K562 (cell line): Measurements from ENCODE around the gene TM7SF2. TPM values are rescaled to one million over a fixed set of nuclear protein-coding genes. Genes with fewer than 3 reads are reported as not detected.

Experiments used
- ATAC-seq: fragments of 200-7000 bp; cut with Tn5 transposase; 3 replicates; pipeline ENCODE4 v1.9.1; 2020; ENCODE audit warnings: moderate library complexity
- BruUV-seq: library from RNA; stranded (reverse); fragments of 400-500 nt; replicated peaks from 2 replicates; lab custom pipeline; 2021; lab: Mats Ljungman, UMichigan
- CTCF ChIA-PET: fragments of 300-600 bp; formaldehyde crosslinking; extraction: SDS; loops from one replicate; lab custom pipeline; 2021; ENCODE audit warnings: low intra/inter-chr PET ratio; lab: Yijun Ruan, JAX
- POLR2A ChIA-PET: fragments of 300-600, 350-650 bp; sonication (Branson Sonifier 250); formaldehyde crosslinking; extraction: SDS; loops from one replicate; lab custom pipeline; 2021; ENCODE audit warnings: antibody characterized with exemption, inconsistent platforms; lab: Yijun Ruan, JAX
- DNase-seq, 4 experiments: peaks; one replicate each; pipeline versions ENCODE4 v3.0.0 to v3.0.0-alpha.2; 2011 to 2018; ENCODE audit warnings: low spot score in 3 of 4, mixed read lengths in 3 of 4; ENCODE audit errors: extremely low read depth in 1 of 4
- FAIRE-seq: peaks from 2 replicates; lab custom pipeline; 2011; peaks lifted over from hg19 to GRCh38; lab: Jason Lieb, UNC
- H2AFZ ChIP-seq: 2 replicates; pipeline ENCODE4 v1.6.0; 2011; ENCODE audit warnings: low read depth, low read length, control low read depth, inconsistent platforms
- H3K27ac ChIP-seq: fragments of 200-600 bp; 3 replicates; pipeline ENCODE4 v1.8.0; 2011; ENCODE audit warnings: low read depth, mild to moderate bottlenecking, control low read depth, inconsistent platforms, low read length, moderate library complexity, mixed read lengths; ENCODE audit errors: extremely low read depth
- H3K27me3 ChIP-seq, 2 experiments: fragments of 300-600 bp in 1 of 2; 2 replicates in 1 of 2; 3 replicates in 1 of 2; pipeline versions ENCODE4 v1.6.0 to v1.8.0; 2011; ENCODE audit warnings: inconsistent platforms in 2 of 2, low read length in 2 of 2, mild to moderate bottlenecking in 1 of 2, mixed read lengths in 1 of 2, moderate library complexity in 1 of 2; ENCODE audit not compliant: control insufficient read depth in 2 of 2, insufficient read depth in 2 of 2
- H3K36me3 ChIP-seq: fragments of 300-600 bp; 3 replicates; pipeline ENCODE4 v1.8.0; 2011; ENCODE audit warnings: mild to moderate bottlenecking, low read length, inconsistent platforms; ENCODE audit not compliant: control insufficient read depth, insufficient read depth
- H3K4me1 ChIP-seq, 2 experiments: fragments of 200-600 bp in 1 of 2; replicated peaks in 1 of 2; 2 replicates in 1 of 2; 3 replicates in 1 of 2; pipeline versions ENCODE4 v1.5.1 to v1.8.0; 2011; ENCODE audit warnings: inconsistent platforms in 2 of 2, low read length in 2 of 2, mild to moderate bottlenecking in 1 of 2, mixed read lengths in 1 of 2, moderate library complexity in 1 of 2; ENCODE audit not compliant: control insufficient read depth in 2 of 2, insufficient read depth in 2 of 2
- H3K4me2 ChIP-seq: 2 replicates; pipeline ENCODE4 v1.6.1; 2011; ENCODE audit warnings: low read length, control low read depth, inconsistent platforms, mixed read lengths; ENCODE audit not compliant: insufficient read depth
- H3K4me3 ChIP-seq: fragments of 200-600 bp; sonication (generic), shearing (Covaris generic); 2 replicates; pipeline ENCODE4 v1.5.1; 2016; ENCODE audit warnings: control low read depth, inconsistent platforms
- H3K79me2 ChIP-seq: fragments of 200-600 bp; 3 replicates; pipeline ENCODE4 v1.8.0; 2011; ENCODE audit warnings: low read length, inconsistent platforms; ENCODE audit not compliant: control insufficient read depth, insufficient read depth
- H3K9ac ChIP-seq, 2 experiments: 2 replicates each; pipeline versions ENCODE4 v1.6.0 to v1.6.1; 2011; ENCODE audit warnings: low read depth in 2 of 2, low read length in 2 of 2, control low read depth in 1 of 2, inconsistent platforms in 1 of 2, mild to moderate bottlenecking in 1 of 2, mixed read lengths in 1 of 2; ENCODE audit not compliant: insufficient read depth in 1 of 2
- H3K9me1 ChIP-seq: one replicate; pipeline ENCODE4 v1.6.0; 2011; ENCODE audit warnings: inconsistent platforms, mild to moderate bottlenecking, low read length, moderate library complexity; ENCODE audit not compliant: control insufficient read depth, insufficient read depth
- H3K9me3 ChIP-seq: replicated peaks from 2 replicates; pipeline ENCODE4 v1.5.1; 2011; ENCODE audit warnings: low read depth, low read length, inconsistent platforms; ENCODE audit not compliant: control insufficient read depth, insufficient read depth
- H4K20me1 ChIP-seq: replicated peaks from 2 replicates; pipeline ENCODE4 v1.6.1; 2011; ENCODE audit warnings: low read length, inconsistent platforms, mixed read lengths; ENCODE audit not compliant: control insufficient read depth, insufficient read depth
- ATF6 ChIP-seq: sonication (generic); formaldehyde crosslinking; IDR thresholded peaks from 2 replicates; pipeline ENCODE4 v1.4.0; 2020; ENCODE audit warnings: mild to moderate bottlenecking, missing genetic modification reagents
- E2F8 ChIP-seq: fragments of 450-650 bp; IDR thresholded peaks from 2 replicates; pipeline ENCODE4 v1.7.1; 2018; ENCODE audit warnings: mild to moderate bottlenecking, low read depth; ENCODE audit not compliant: partially characterized antibody
- NFE2L1 ChIP-seq: fragments of 450-650 bp; IDR thresholded peaks from 2 replicates; pipeline ENCODE4 v1.6.1; 2016; ENCODE audit warnings: missing genetic modification characterization, low read depth, mild to moderate bottlenecking, missing compliant biosample characterization, moderate library complexity, borderline replicate concordance
- POLR2G ChIP-seq: fragments of 200-400 bp; formaldehyde crosslinking; IDR thresholded peaks from 2 replicates; pipeline ENCODE4 v1.6.1; 2017; ENCODE audit warnings: low read depth, mild to moderate bottlenecking, antibody characterized with exemption, low read length, moderate library complexity
- RBFOX2 ChIP-seq: fragments of 200-400 bp; formaldehyde crosslinking; IDR thresholded peaks from 2 replicates; pipeline ENCODE4 v1.6.1; 2017; ENCODE audit warnings: low read depth, mild to moderate bottlenecking, low read length, moderate library complexity
- ZBTB33 ChIP-seq: sonication (generic); formaldehyde crosslinking; IDR thresholded peaks from 2 replicates; pipeline ENCODE4 v1.8.1; 2023; ENCODE audit warnings: mild to moderate bottlenecking, missing genetic modification reagents
- ZC3H11A ChIP-seq: IDR thresholded peaks from 2 replicates; pipeline ENCODE4 v1.6.1; 2012; ENCODE audit warnings: low read depth, low read length, improper control_type of control experiment
- WGBS: fragments of 100-300 bp; shearing (Covaris generic); methylation state at CpG from one replicate; pipeline ENCODE4 v1.1.6; 2016; ENCODE audit warnings: low coverage, mixed read lengths; ENCODE audit not compliant: insufficient coverage; ENCODE audit errors: missing lambda C conversion rate; 5-methylcytosine and 5-hydroxymethylcytosine counted together
- in situ Hi-C: fragments of 300-500 bp; cut with MboI; formaldehyde crosslinking; loops from 4 replicates; pipeline ENCODE4 v1.15.0; 2018; ENCODE audit warnings: inconsistent platforms, mixed read lengths
- intact Hi-C: fragments of 100-400 bp; cut with micrococcal nuclease; formaldehyde crosslinking; loops from 2 replicates; pipeline ENCODE4 v1.14.2; 2022
- polyA plus RNA-seq, 8 experiments: library from polyadenylated mRNA; depleted of rRNA in 4 of 8; stranded (reverse) in 5 of 8; unstranded in 3 of 8; fragments of >200 nt; fragmentation: Nextera tagmentation in 2 of 8; fragmentation: Illumina TruSeq in 1 of 8; extraction: Ambion mirVana in 2 of 8; extraction: Trizol in 1 of 8; gene quantifications; 2 replicates each; pipeline versions ENCODE4 v1.2.1 to v1.2.3, GENCODE V29; 2011 to 2014; ENCODE audit warnings: inconsistent platforms in 1 of 8, missing spikeins in 1 of 8
- total RNA-seq, 7 experiments: library from RNA; depleted of rRNA in 6 of 7; stranded (reverse); fragments of >200 nt in 6 of 7; fragmentation: Illumina TruSeq in 2 of 7; extraction: Trizol in 2 of 7; gene quantifications; 2 replicates each; pipeline versions ENCODE4 v1.2.1 to v1.2.3, GENCODE V29; 2011 to 2021; ENCODE audit warnings: low replicate concordance in 1 of 7

TM7SF2 gene
- total and polyA plus RNA-seq, 9 of the 15 experiments (the other 6 are each of a cell fraction or from before 2014, with no cell fraction given) = 1.2 to 22.0 (median 14.3) TPM

GRCh38 chr11:65107078-65107477 is 4.6 kb upstream of the TM7SF2 start (continued):
- TF ChIP-seq E2F8 (no peak), ATF6 (CRISPR knock-in tag) (no peak)

- intact Hi-C loops (no loop called here), in situ Hi-C loops (no loop called here)
- H3K79me2 ChIP-seq = peaks cover 7% of the 10 kb centered on the region; the same call in 2 of the 3 replicates
- ChIA-PET CTCF (no interaction called here), POLR2A (interaction anchor here (0.6 to 7.2 kb wide), 4 partner anchors 11 to 724 kb away, joined by 3 to 92 read pairs (median 3); partner anchors contain the start of genes GPHA2 and VPS51)
- H3K27me3 ChIP-seq = no peaks in the 10 kb centered on the region
- 94% methylated on average over 22 of the region's 52 CpGs for WGBS
- H3K9me3 ChIP-seq = no peaks in the 10 kb centered on the region
- TF ChIP-seq NFE2L1 (tag) (no peak), ZC3H11A (no peak), ZBTB33 (CRISPR knock-in tag) (peak; percentile 57; the same call in 1 of the 2 replicates), POLR2G (peak; percentile 30; the same call in 1 of the 2 replicates), RBFOX2 (0 out of 2 replicates have a peak, but pooled peaks have one; percentile 8)
- FAIRE-seq = no peak
- H3K4me1 ChIP-seq = peaks cover 11 to 37% of the 10 kb centered on the region in 2 experiments
- no TSS peak for BruUV-seq
- ATAC-seq = no peak
- no peaks in the 10 kb centered on the region for H4K20me1 ChIP-seq
- H3K36me3 ChIP-seq = peaks cover 27% of the 10 kb centered on the region; the same call in 1 of the 3 replicates
- H3K27ac ChIP-seq = no peak overlapping the region
- no peak overlapping the region for H3K9ac ChIP-seq
- H3K9me1 ChIP-seq = no peaks in the 10 kb centered on the region
- H3K4me2 ChIP-seq = no peak overlapping the region
- no peak overlapping the region for H2AFZ ChIP-seq
- no peak for DNase-seq
- no peak overlapping the region for H3K4me3 ChIP-seq
Observed at GRCh38 chr11:65107751-65108468, 3.8 kb upstream of the TM7SF2 start.
